Measurements from ENCODE around the gene TEDDM1. TPM values are rescaled to one million over a fixed set of nuclear protein-coding genes. Genes with fewer than 3 reads are reported as not detected.

TEDDM1 gene
- total RNA-seq, 1 experiment from 2014 or later: not detected

GRCh38 chr1:182433580-182433979, 33.1 kb upstream of the TEDDM1 start:
- POLR2A ChIA-PET: no interaction called here
- no peak for TF ChIP-seq AR (CRISPR knock-in tag; IDR thresholded peaks at IDR 0.05)
- TF ChIP-seq, protein P1, sequence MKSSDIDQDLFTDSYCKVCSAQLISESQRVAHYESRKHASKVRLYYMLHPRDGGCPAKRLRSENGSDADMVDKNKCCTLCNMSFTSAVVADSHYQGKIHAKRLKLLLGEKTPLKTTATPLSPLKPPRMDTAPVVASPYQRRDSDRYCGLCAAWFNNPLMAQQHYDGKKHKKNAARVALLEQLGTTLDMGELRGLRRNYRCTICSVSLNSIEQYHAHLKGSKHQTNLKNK (CRISPR knock-in tag; IDR thresholded peaks at IDR 0.05): no peak
- no peak for TF ChIP-seq ZBTB21 (CRISPR knock-in tag; IDR thresholded peaks at IDR 0.05; ENCODE audit: borderline replicate concordance)
- no peak for TF ChIP-seq PRDM15 (CRISPR knock-in tag; IDR thresholded peaks at IDR 0.05)
- TF ChIP-seq ZNF416 (CRISPR knock-in tag; IDR thresholded peaks at IDR 0.05): no peak
- no peak for TF ChIP-seq ZSCAN18 (CRISPR knock-in tag; IDR thresholded peaks at IDR 0.05)
- TF ChIP-seq, protein P2, sequence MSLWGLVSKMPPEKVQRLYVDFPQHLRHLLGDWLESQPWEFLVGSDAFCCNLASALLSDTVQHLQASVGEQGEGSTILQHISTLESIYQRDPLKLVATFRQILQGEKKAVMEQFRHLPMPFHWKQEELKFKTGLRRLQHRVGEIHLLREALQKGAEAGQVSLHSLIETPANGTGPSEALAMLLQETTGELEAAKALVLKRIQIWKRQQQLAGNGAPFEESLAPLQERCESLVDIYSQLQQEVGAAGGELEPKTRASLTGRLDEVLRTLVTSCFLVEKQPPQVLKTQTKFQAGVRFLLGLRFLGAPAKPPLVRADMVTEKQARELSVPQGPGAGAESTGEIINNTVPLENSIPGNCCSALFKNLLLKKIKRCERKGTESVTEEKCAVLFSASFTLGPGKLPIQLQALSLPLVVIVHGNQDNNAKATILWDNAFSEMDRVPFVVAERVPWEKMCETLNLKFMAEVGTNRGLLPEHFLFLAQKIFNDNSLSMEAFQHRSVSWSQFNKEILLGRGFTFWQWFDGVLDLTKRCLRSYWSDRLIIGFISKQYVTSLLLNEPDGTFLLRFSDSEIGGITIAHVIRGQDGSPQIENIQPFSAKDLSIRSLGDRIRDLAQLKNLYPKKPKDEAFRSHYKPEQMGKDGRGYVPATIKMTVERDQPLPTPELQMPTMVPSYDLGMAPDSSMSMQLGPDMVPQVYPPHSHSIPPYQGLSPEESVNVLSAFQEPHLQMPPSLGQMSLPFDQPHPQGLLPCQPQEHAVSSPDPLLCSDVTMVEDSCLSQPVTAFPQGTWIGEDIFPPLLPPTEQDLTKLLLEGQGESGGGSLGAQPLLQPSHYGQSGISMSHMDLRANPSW (CRISPR knock-in tag; conservative IDR thresholded peaks at IDR 0.05; ENCODE audit: low read depth): no peak
- TF ChIP-seq SP1 (CRISPR knock-in tag; conservative IDR thresholded peaks at IDR 0.05): no peak
- no peak for TF ChIP-seq NR3C1 (CRISPR knock-in tag; conservative IDR thresholded peaks at IDR 0.05; ENCODE audit: low read depth)
- TF ChIP-seq SMAD4 (CRISPR knock-in tag; IDR thresholded peaks at IDR 0.05): no peak
- TF ChIP-seq FOXP4 (CRISPR knock-in tag; IDR thresholded peaks at IDR 0.05): no peak
- CTCF ChIA-PET: interaction anchor here (1.5 kb wide), 1 partner anchor 162 kb away, joined by 4 read pairs; no protein-coding TSS in a partner anchor
- ATAC-seq (no peak), DNase-seq (ENCODE audit: low spot score) (no peak)
- peaks cover 14% of the 10 kb centered on the region for H3K9me3 Mint-ChIP-seq
- H3K4me1 Mint-ChIP-seq: no peaks in the 10 kb centered on the region; the same call in 1 of the 2 replicates
- H3K36me3 Mint-ChIP-seq: peaks cover 8% of the 10 kb centered on the region
- no peak overlapping the region for H3K27ac Mint-ChIP-seq
- no peaks in the 10 kb centered on the region; the same call in 1 of the 2 replicates for H3K27me3 Mint-ChIP-seq (ENCODE audit: low read depth)
- no peak overlapping the region for H3K4me3 Mint-ChIP-seq

DNA sequence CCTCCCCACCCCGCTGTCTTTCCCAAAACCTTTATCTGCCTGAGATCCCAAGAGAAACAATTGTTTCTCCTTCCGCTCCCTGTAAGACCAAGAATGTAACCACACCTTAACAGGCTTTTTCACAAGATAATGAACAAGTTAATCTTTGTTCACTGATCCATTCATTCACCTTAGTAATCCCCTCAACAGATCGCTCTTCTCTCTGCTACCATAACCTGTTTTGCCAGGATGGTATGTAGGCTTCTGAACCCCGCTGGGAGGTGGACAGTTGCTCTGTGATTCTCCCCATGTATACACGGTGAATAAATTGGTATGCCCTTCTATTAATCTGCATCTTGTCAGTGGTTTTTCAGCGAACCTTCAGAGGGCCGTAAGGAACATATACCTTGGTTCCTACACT, 30.8 kb upstream of the TEDDM1 start:
- Mint-ChIP-seq H3K36me3 (no peaks in the 10 kb centered on the region), H3K4me1 (no peaks in the 10 kb centered on the region; the same call in 1 of the 2 replicates), H3K27ac (no peak overlapping the region), H3K9me3 (no peaks in the 10 kb centered on the region), H3K27me3 (ENCODE audit: low read depth) (no peaks in the 10 kb centered on the region), H3K4me3 (no peak overlapping the region)
- ATAC-seq (no peak), DNase-seq (ENCODE audit: low spot score) (no peak)
- ChIA-PET POLR2A (no interaction called here), CTCF (no interaction called here)
- TF ChIP-seq ZNF423 (CRISPR knock-in tag; IDR thresholded peaks at IDR 0.05) (no peak), PRDM15 (CRISPR knock-in tag; IDR thresholded peaks at IDR 0.05) (no peak), ZNF281 (CRISPR knock-in tag; IDR thresholded peaks at IDR 0.05) (no peak)
- TF ChIP-seq, protein P1 (CRISPR knock-in tag; IDR thresholded peaks at IDR 0.05): no peak

Data from WTC11 (cell line).